Transverse colon (tissue), 4 donors: ENCODE results near the gene AP3B1. TPM values are rescaled to one million over a fixed set of nuclear protein-coding genes. Genes with fewer than 3 reads are reported as not detected.

ENCODE experiments used
- DNase-seq: peaks from one replicate; pipeline ENCODE4 v3.0.0-alpha.2; 2019
- H3K27ac ChIP-seq, 4 donors: fragments of 200-600 bp; sonication (generic); 2 replicates each; pipeline ENCODE4 v1.5.1; 2016 to 2018; ENCODE audit warnings: inconsistent platforms in 4 of 4
- H3K27me3 ChIP-seq: fragments of 200-600 bp; sonication (generic); 2 replicates; pipeline ENCODE4 v1.5.1; 2017; ENCODE audit warnings: inconsistent platforms
- H3K36me3 ChIP-seq, 4 donors: fragments of 200-600 bp; sonication (generic); 2 replicates each; pipeline ENCODE4 v1.5.1; 2017 to 2019; ENCODE audit warnings: inconsistent platforms in 4 of 4
- H3K4me1 ChIP-seq, 4 donors: fragments of 200-600 bp; sonication (generic); 2 replicates each; pipeline ENCODE4 v1.5.1; 2017 to 2020; ENCODE audit warnings: inconsistent platforms in 4 of 4
- H3K4me3 ChIP-seq, 4 donors: fragments of 200-600 bp; sonication (generic); 1 replicate in 1 of 4; 2 replicates in 3 of 4; pipeline versions ENCODE4 v1.5.1 to v1.6.1; 2017 to 2019; ENCODE audit warnings: inconsistent platforms in 4 of 4
- H3K9me3 ChIP-seq, 2 donors: fragments of 200-600 bp; sonication (generic); 2 replicates each; pipeline ENCODE4 v1.5.1; 2017 to 2019; ENCODE audit warnings: inconsistent platforms in 2 of 2
- CTCF ChIP-seq, 5 experiments: fragments of 200-600 bp in 3 of 5; fragments of 450-650 bp in 2 of 5; sonication (generic) in 3 of 5; IDR thresholded peaks; 1 replicate in 2 of 5; 2 replicates in 3 of 5; pipeline ENCODE4 v1.5.1; 2016 to 2017; ENCODE audit warnings: antibody characterized with exemption in 5 of 5, inconsistent platforms in 3 of 5, mild to moderate bottlenecking in 2 of 5, moderate library complexity in 1 of 5
- EP300 ChIP-seq: sonication (generic); formaldehyde crosslinking; IDR thresholded peaks from one replicate; pipeline ENCODE4 v1.6.1; 2017; ENCODE audit warnings: antibody characterized with exemption, low read depth
- POLR2A ChIP-seq: fragments of 450-650 bp; IDR thresholded peaks from one replicate; pipeline ENCODE4 v1.6.1; 2016; ENCODE audit warnings: antibody characterized with exemption, mild to moderate bottlenecking, moderate library complexity
- POLR2AphosphoS5 ChIP-seq, 3 donors: sonication (generic); formaldehyde crosslinking; IDR thresholded peaks; one replicate each; pipeline ENCODE4 v1.6.1; 2016; ENCODE audit warnings: antibody characterized with exemption in 3 of 3
- WGBS, 2 donors: methylation state at CpG; one replicate each; pipeline ENCODE4 v1.1.5; 2018; ENCODE audit warnings: low coverage in 1 of 2; 5-methylcytosine and 5-hydroxymethylcytosine counted together
- in situ Hi-C, 4 donors: fragments of 200-750 bp; cut with MboI; loops; one replicate each; pipeline versions ENCODE4 v1.15.0 to v1.15.1; 2017; ENCODE audit warnings: low sequenced_read_pairs in 3 of 4, low pct_ligation_motif_present in 1 of 4, low pct_unique_long_range_greater_than_20kb in 1 of 4
- intact Hi-C: fragments of 100-400 bp; cut with DNase I; formaldehyde crosslinking; loops from one replicate; pipeline ENCODE4 v1.15.1; 2023; ENCODE audit warnings: low total_unique reads
- total RNA-seq, 4 donors: library from RNA; depleted of rRNA; stranded (reverse); fragments of >200 nt; gene quantifications; one replicate each; pipeline ENCODE4 v1.1.0, GENCODE V29; 2016

The AP3B1 gene
- total RNA-seq, 4 donors from 2014 or later: 45.7 to 61.3 (median 53.4) TPM

GRCh38 chr5:78288246-78288645 is 6.3 kb downstream of the AP3B1 start:
- Histone ChIP-seq H3K36me3 (no peaks in the 10 kb centered on the region), H3K27ac (no peak overlapping the region), H3K27me3 (no peaks in the 10 kb centered on the region), H3K4me1 (peaks cover 0 to 22% (median 3%) of the 10 kb centered on the region in 4 donors), H3K4me3 (no peak overlapping the region), H3K9me3 (no peaks in the 10 kb centered on the region)
- in situ Hi-C loops (no loop called here), intact Hi-C loops (no loop called here)
- TF ChIP-seq POLR2A (no peak), POLR2AphosphoS5 (IDR thresholded peaks at IDR 0.05) (no peak), CTCF (IDR thresholded peaks at IDR 0.05) (no peak), EP300 (no peak)
- no peak for DNase-seq
- 89 to 98% methylated on average over 3 of the region's 3 CpGs for WGBS, 2 donors

- 65 to 85% methylated on average over 2 of the region's 2 CpGs for WGBS, 2 donors
- no peak overlapping the region for H3K27ac ChIP-seq
- H3K9me3 ChIP-seq: no peaks in the 10 kb centered on the region
- no peak for TF ChIP-seq POLR2AphosphoS5 (IDR thresholded peaks at IDR 0.05)
- TF ChIP-seq EP300: no peak
- TF ChIP-seq CTCF (IDR thresholded peaks at IDR 0.05): no peak
- no peak for TF ChIP-seq POLR2A
- no peak overlapping the region for H3K4me3 ChIP-seq
- no peaks in the 10 kb centered on the region for H3K27me3 ChIP-seq
- no peak for DNase-seq
- peaks cover 0 to 19% (median 0%) of the 10 kb centered on the region in 4 donors for H3K4me1 ChIP-seq
- intact Hi-C loops: no loop called here
- in situ Hi-C loops: no loop called here
- H3K36me3 ChIP-seq: no peaks in the 10 kb centered on the region
Measured at GRCh38 chr5:78287833-78288232, 6.7 kb downstream of the AP3B1 start.

- no peak overlapping the region for H3K27ac ChIP-seq
- H3K4me1 ChIP-seq: peaks cover 0 to 19% (median 0%) of the 10 kb centered on the region in 4 donors
- intact Hi-C loops: no loop called here
- no peaks in the 10 kb centered on the region for H3K9me3 ChIP-seq
- H3K4me3 ChIP-seq: no peak overlapping the region
- no peak for DNase-seq
- H3K27me3 ChIP-seq: no peaks in the 10 kb centered on the region
- no peaks in the 10 kb centered on the region for H3K36me3 ChIP-seq
- in situ Hi-C loops: no loop called here
- TF ChIP-seq EP300 (no peak), POLR2A (no peak), POLR2AphosphoS5 (IDR thresholded peaks at IDR 0.05) (no peak), CTCF (IDR thresholded peaks at IDR 0.05) (no peak)
Measured at GRCh38 chr5:78287169-78287568, 7.3 kb downstream of the AP3B1 start.

DNA sequence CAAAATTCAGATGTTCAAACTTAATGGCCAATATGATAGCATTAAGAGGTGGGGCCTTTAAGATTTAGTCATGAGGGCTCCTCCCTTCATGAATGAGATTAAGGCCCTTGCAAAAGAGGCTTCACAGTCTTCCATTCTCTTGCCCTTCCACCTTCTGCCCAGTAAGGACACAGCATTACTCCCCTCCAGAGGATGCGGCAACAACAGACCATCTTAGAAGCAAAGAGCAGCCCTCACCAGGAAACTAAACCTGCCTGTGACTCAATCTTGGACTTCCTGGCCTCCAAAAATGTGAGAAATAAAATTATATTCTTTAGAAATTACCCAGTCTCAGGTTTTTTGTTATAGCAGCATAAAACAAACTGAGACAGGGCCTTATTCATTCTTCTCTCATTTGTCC is 8.2 kb downstream of the AP3B1 start:
- no peaks in the 10 kb centered on the region for H3K27me3 ChIP-seq
- H3K4me1 ChIP-seq: peaks cover 0 to 14% (median 0%) of the 10 kb centered on the region in 4 donors
- DNase-seq: no peak
- in situ Hi-C loops: no loop called here
- intact Hi-C loops: no loop called here
- TF ChIP-seq POLR2AphosphoS5 (IDR thresholded peaks at IDR 0.05): no peak
- TF ChIP-seq POLR2A: no peak
- no peak for TF ChIP-seq CTCF (IDR thresholded peaks at IDR 0.05)
- no peak for TF ChIP-seq EP300
- H3K27ac ChIP-seq: no peak overlapping the region
- H3K36me3 ChIP-seq: no peaks in the 10 kb centered on the region
- whole genome bisulfite sequencing, 2 donors: 86 to 100% methylated on average over 1 of the region's 1 CpG
- H3K9me3 ChIP-seq: no peaks in the 10 kb centered on the region
- no peak overlapping the region for H3K4me3 ChIP-seq
